Esophagus squamous epithelium (tissue), 4 donors: Measurements from ENCODE around the gene LGR6.

Source experiments
- POLR2A ChIP-seq, 4 donors: fragments of 450-650 bp; IDR thresholded peaks; one replicate each; pipeline ENCODE4 v1.6.1; 2017; ENCODE audit warnings: antibody characterized with exemption in 4 of 4, mild to moderate bottlenecking in 4 of 4, moderate library complexity in 3 of 4
- TF ChIP-seq, protein P1 (sequence below), 6 experiments: fragments of 450-650 bp in 4 of 6; fragments of 200-600 bp in 2 of 6; sonication (generic) in 2 of 6; IDR thresholded peaks; one replicate each; pipeline ENCODE4 v1.5.1; 2016 to 2019; ENCODE audit warnings: antibody characterized with exemption in 6 of 6, mild to moderate bottlenecking in 4 of 6, moderate library complexity in 4 of 6

DNA sequence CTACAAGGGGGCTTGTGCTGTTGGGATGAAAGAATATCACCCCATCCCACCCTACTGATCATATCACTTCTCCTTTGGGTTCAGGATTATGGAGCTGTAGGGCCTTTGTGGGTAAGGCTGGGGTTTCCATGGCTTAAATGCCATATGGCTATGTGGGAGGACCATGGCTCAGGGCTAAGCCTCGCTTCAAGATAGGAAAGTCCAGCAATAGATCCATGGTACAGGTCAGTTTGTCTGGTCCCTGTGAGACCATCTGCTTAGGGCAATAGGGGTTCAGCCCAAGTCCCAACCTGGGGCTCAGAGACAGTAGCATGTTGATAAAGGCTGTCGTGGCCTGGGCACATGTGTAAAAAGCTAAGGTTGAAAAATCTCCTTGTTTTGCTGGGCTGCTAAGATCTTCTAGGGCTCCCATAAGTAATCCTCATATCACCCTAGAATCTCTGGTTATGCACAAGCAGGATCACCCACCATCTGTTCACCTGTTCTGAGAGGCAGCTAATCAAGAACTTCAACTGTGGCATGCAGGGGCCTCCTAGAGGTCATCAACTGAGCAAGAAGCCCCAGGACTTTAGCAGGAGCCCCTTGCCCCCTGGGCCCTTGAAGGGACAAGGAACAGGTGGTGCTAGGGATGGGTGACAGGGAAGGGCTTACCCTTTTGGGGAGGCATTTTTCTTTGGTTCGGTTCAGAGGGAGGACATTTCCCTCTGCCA is 81.6 kb downstream of the LGR6 start:
- TF ChIP-seq, protein P1, sequence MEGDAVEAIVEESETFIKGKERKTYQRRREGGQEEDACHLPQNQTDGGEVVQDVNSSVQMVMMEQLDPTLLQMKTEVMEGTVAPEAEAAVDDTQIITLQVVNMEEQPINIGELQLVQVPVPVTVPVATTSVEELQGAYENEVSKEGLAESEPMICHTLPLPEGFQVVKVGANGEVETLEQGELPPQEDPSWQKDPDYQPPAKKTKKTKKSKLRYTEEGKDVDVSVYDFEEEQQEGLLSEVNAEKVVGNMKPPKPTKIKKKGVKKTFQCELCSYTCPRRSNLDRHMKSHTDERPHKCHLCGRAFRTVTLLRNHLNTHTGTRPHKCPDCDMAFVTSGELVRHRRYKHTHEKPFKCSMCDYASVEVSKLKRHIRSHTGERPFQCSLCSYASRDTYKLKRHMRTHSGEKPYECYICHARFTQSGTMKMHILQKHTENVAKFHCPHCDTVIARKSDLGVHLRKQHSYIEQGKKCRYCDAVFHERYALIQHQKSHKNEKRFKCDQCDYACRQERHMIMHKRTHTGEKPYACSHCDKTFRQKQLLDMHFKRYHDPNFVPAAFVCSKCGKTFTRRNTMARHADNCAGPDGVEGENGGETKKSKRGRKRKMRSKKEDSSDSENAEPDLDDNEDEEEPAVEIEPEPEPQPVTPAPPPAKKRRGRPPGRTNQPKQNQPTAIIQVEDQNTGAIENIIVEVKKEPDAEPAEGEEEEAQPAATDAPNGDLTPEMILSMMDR (IDR thresholded peaks at IDR 0.05) = no peak
- TF ChIP-seq POLR2A (IDR thresholded peaks at IDR 0.05) = no peak
